ENCODE data around the gene RNF5.
"Not testable (repeated sequence)": the region's sequence is repeated elsewhere in the genome, so short reads cannot be mapped to it uniquely, and the experiment has no call there.

Gene RNF5

DNA sequence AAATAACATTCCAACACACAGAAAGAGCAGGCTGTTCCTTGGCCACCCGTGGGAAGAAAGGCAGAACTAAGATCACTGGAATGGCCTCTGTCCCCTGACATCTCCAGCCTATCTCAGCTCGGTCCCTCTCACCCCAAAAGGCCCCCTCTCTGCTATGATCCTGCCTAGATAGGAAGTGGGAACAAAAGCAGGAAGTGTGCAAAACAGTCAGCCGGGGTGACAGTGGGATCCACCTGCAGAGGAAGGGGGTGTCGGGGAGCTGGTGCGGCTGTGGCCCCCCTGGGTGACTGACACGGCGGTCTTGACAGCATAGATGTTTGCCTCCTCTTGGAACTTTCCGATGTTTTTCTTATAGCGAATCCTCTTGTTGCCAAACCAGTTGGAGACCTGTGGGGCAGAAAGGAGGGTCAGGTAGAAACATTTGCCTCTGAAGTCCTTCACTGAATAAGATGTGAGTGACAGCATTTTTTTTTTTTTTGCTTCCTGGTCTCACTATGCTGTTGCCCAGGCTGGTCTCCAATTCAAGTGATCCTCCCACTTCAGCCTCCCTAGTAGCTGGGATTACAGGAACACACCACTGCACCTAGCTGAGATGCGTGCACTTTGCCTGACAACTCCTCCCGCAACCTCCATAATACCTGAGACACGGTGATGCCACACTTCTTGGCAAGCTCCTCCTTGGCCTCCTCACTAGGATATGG, 9.0 kb downstream of the RNF5 start:
- H3K4me1 ChIP-seq (ENCODE audit: control insufficient read depth in 2 of 2, insufficient read depth in 1 of 2, low read depth in 1 of 2, low read length in 2 of 2), result peaks cover 18 to 23% of the 10 kb centered on the region in 2 donors
- DNase-seq (ENCODE audit: low spot score), result no peak
- H3K18ac ChIP-seq (ENCODE audit: low read length), result no peak overlapping the region
- peak overlapping the region in 1 of 2 donors; percentile 15 for H3K4me3 ChIP-seq (ENCODE audit: low read length in 2 of 2)
- no CpG with 5 or more reads among the region's 12 CpGs for WGBS, 2 donors (ENCODE audit: extremely low coverage in 2 of 2, insufficient read length in 2 of 2, insufficient replicate concordance in 1 of 2)
- H3K23ac ChIP-seq (ENCODE audit: low read depth, low read length, poor library complexity), result no peak overlapping the region
- no peak overlapping the region for H3K4me2 ChIP-seq (ENCODE audit: insufficient read depth, low read length, poor library complexity, severe bottlenecking)
- peaks cover 28 to 51% of the 10 kb centered on the region in 2 donors for H3K36me3 ChIP-seq (replicated peaks in 1 of 2; ENCODE audit: control insufficient read depth in 2 of 2, insufficient read depth in 2 of 2, low read length in 2 of 2)
- no peak overlapping the region for H3K9ac ChIP-seq (ENCODE audit: low read depth, low read length, poor library complexity)
- no peak overlapping the region for H4K8ac ChIP-seq (ENCODE audit: low read depth, low read length)
- H3K9me3 ChIP-seq (replicated peaks in 1 of 2; ENCODE audit: control insufficient read depth in 2 of 2, insufficient read depth in 1 of 2, low read depth in 1 of 2, low read length in 2 of 2), result no peaks in the 10 kb centered on the region
- H2BK15ac ChIP-seq (ENCODE audit: low read length), result no peak overlapping the region
- H2BK12ac ChIP-seq (ENCODE audit: low read length), result no peak overlapping the region
- H2BK5ac ChIP-seq (ENCODE audit: low read length), result no peak overlapping the region
- H3K14ac ChIP-seq (ENCODE audit: low read length), result no peak overlapping the region
- H3K27ac ChIP-seq (replicated peaks; ENCODE audit: low read length), result peak overlapping the region; percentile 26
- H3K79me1 ChIP-seq (ENCODE audit: low read depth, low read length), result peaks cover 7% of the 10 kb centered on the region
- H3K27me3 ChIP-seq (ENCODE audit: control insufficient read depth in 3 of 3, insufficient read depth in 3 of 3, low read depth in 1 of 3, low read length in 3 of 3), result no peaks in the 10 kb centered on the region
- no peak overlapping the region for H2AFZ ChIP-seq (ENCODE audit: low read length)
- no peak overlapping the region for H3K4ac ChIP-seq (ENCODE audit: low read length)
- no peak overlapping the region for H4K91ac ChIP-seq (ENCODE audit: low read depth, low read length, poor library complexity)
- H2AK5ac ChIP-seq (ENCODE audit: low read depth, low read length), result no peak overlapping the region
- H2BK120ac ChIP-seq (ENCODE audit: low read depth, low read length), result no peak overlapping the region

GRCh38 chr6:32187725-32188380, 9.6 kb downstream of the RNF5 start:
- H3K4ac ChIP-seq (ENCODE audit: low read length); H4K91ac ChIP-seq (ENCODE audit: low read depth, low read length, poor library complexity); H3K23ac ChIP-seq (ENCODE audit: low read depth, low read length, poor library complexity); H3K4me2 ChIP-seq (ENCODE audit: insufficient read depth, low read length, poor library complexity, severe bottlenecking); H3K79me1 ChIP-seq (ENCODE audit: low read depth, low read length); H3K27ac ChIP-seq (replicated peaks; ENCODE audit: low read length); H2BK120ac ChIP-seq (ENCODE audit: low read depth, low read length); DNase-seq (ENCODE audit: low spot score); H3K18ac ChIP-seq (ENCODE audit: low read length); H2BK5ac ChIP-seq (ENCODE audit: low read length); H4K8ac ChIP-seq (ENCODE audit: low read depth, low read length); H3K14ac ChIP-seq (ENCODE audit: low read length); H2AFZ ChIP-seq (ENCODE audit: low read length); H2BK12ac ChIP-seq (ENCODE audit: low read length); H2BK15ac ChIP-seq (ENCODE audit: low read length); H3K27me3 ChIP-seq (ENCODE audit: control insufficient read depth in 3 of 3, insufficient read depth in 3 of 3, low read depth in 1 of 3, low read length in 3 of 3); H3K9me3 ChIP-seq (replicated peaks in 1 of 2; ENCODE audit: control insufficient read depth in 2 of 2, insufficient read depth in 1 of 2, low read depth in 1 of 2, low read length in 2 of 2); H2AK5ac ChIP-seq (ENCODE audit: low read depth, low read length): not testable (repeated sequence)
- WGBS, 2 donors (ENCODE audit: extremely low coverage in 2 of 2, insufficient read length in 2 of 2, insufficient replicate concordance in 1 of 2), result no CpG with 5 or more reads among the region's 18 CpGs
- H3K4me3 ChIP-seq (ENCODE audit: low read length in 2 of 2), result peak overlapping the region; percentile 58 to 75
- H3K9ac ChIP-seq (ENCODE audit: low read depth, low read length, poor library complexity), result peak overlapping the region; percentile 55
- H3K36me3 ChIP-seq (replicated peaks in 1 of 2; ENCODE audit: control insufficient read depth in 2 of 2, insufficient read depth in 2 of 2, low read length in 2 of 2), result peaks cover 22 to 45% of the 10 kb centered on the region in 2 donors
- peaks cover 23 to 29% of the 10 kb centered on the region in 2 donors for H3K4me1 ChIP-seq (ENCODE audit: control insufficient read depth in 2 of 2, insufficient read depth in 1 of 2, low read depth in 1 of 2, low read length in 2 of 2)

DNA sequence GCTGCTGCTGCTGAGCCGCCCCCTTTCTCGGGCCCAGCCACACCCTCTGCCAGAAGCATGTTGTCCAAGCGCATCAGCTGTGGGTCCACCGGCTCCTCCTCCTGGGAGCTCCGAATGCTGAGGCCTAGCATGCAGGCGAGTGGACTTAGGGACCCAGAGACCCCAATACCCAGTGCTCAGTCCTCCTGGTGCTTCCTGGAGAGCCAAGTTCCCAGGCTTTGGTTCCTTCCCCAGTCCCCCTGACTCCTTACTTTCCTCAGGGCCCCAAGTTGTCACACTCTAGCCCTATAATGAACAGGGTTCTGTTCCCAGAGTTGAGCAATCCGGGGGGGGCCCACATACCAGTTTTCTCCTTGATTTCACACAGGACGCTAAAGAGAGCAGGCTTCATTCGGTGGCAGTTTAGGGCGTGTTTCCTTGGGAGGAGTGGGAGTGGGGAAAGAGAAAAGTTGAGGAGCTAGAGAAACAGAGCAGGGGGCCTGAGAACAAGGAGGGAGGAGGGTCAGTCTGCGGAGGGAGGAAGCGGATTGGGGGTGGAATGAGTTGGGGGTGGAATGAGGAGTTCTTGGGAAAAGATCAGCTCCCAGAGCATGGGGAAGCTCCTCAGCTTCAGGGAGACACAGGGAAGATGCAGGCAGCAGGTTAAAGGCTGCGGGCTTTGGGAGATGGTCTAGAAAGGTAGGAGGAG, 10.3 kb downstream of the RNF5 start:
- peaks cover 16 to 38% of the 10 kb centered on the region in 2 donors for H3K36me3 ChIP-seq (replicated peaks in 1 of 2; ENCODE audit: control insufficient read depth in 2 of 2, insufficient read depth in 2 of 2, low read length in 2 of 2)
- peak overlapping the region; percentile 82 for H3K27ac ChIP-seq (replicated peaks; ENCODE audit: low read length)
- peak overlapping the region; percentile 38 for H2BK15ac ChIP-seq (ENCODE audit: low read length)
- peak overlapping the region; percentile 92 for H3K18ac ChIP-seq (ENCODE audit: low read length)
- no peak for DNase-seq (ENCODE audit: low spot score)
- peak overlapping the region; percentile 82 for H3K9ac ChIP-seq (ENCODE audit: low read depth, low read length, poor library complexity)
- no peak overlapping the region for H2BK120ac ChIP-seq (ENCODE audit: low read depth, low read length)
- no peaks in the 10 kb centered on the region for H3K27me3 ChIP-seq (ENCODE audit: control insufficient read depth in 3 of 3, insufficient read depth in 3 of 3, low read depth in 1 of 3, low read length in 3 of 3)
- H3K4me1 ChIP-seq (ENCODE audit: control insufficient read depth in 2 of 2, insufficient read depth in 1 of 2, low read depth in 1 of 2, low read length in 2 of 2), result peaks cover 23 to 29% of the 10 kb centered on the region in 2 donors
- H3K23ac ChIP-seq (ENCODE audit: low read depth, low read length, poor library complexity), result no peak overlapping the region
- H4K91ac ChIP-seq (ENCODE audit: low read depth, low read length, poor library complexity), result no peak overlapping the region
- H2AK5ac ChIP-seq (ENCODE audit: low read depth, low read length), result peak overlapping the region; percentile 59
- H2BK5ac ChIP-seq (ENCODE audit: low read length), result peak overlapping the region; percentile 96
- H3K4me3 ChIP-seq (ENCODE audit: low read length in 2 of 2), result peak overlapping the region; percentile 75 to 88
- peaks cover 7% of the 10 kb centered on the region for H3K79me1 ChIP-seq (ENCODE audit: low read depth, low read length)
- H2AFZ ChIP-seq (ENCODE audit: low read length), result no peak overlapping the region
- no CpG with 5 or more reads among the region's 13 CpGs for WGBS, 2 donors (ENCODE audit: extremely low coverage in 2 of 2, insufficient read length in 2 of 2, insufficient replicate concordance in 1 of 2)
- H2BK12ac ChIP-seq (ENCODE audit: low read length), result no peak overlapping the region
- H4K8ac ChIP-seq (ENCODE audit: low read depth, low read length), result no peak overlapping the region
- H3K9me3 ChIP-seq (replicated peaks in 1 of 2; ENCODE audit: control insufficient read depth in 2 of 2, insufficient read depth in 1 of 2, low read depth in 1 of 2, low read length in 2 of 2), result no peaks in the 10 kb centered on the region
- peak overlapping the region; percentile 78 for H3K4ac ChIP-seq (ENCODE audit: low read length)
- peak overlapping the region; percentile 92 for H3K4me2 ChIP-seq (ENCODE audit: insufficient read depth, low read length, poor library complexity, severe bottlenecking)
- H3K14ac ChIP-seq (ENCODE audit: low read length), result no peak overlapping the region
